OCI-M2 (cell line): Measurements from ENCODE around the gene WIPF2.
A peak's percentile ranks its signal among the peaks of the same experiment; 100 is the strongest.

ENCODE experiments used
- DNase-seq: peaks from one replicate; lab custom pipeline; 2025; ENCODE audit not compliant: unreplicated experiment; lab: John Stamatoyannopoulos, UW

Gene WIPF2

GRCh38 chr17:40244255-40244654 is 25.2 kb downstream of the WIPF2 start:
- DNase-seq = no peak

- no peak for DNase-seq
Measured at GRCh38 chr17:40247926-40248495, 28.9 kb downstream of the WIPF2 start.

- DNase-seq = no peak
Measured at GRCh38 chr17:40248507-40248906, 29.4 kb downstream of the WIPF2 start.

GRCh38 chr17:40251576-40251975 is 32.5 kb downstream of the WIPF2 start:
- no peak for DNase-seq

- no peak for DNase-seq
Measured at GRCh38 chr17:40253565-40253964, 34.5 kb downstream of the WIPF2 start.

- no peak for DNase-seq
Measured at GRCh38 chr17:40259505-40259904, 40.4 kb downstream of the WIPF2 start.

GRCh38 chr17:40260528-40260927 is 41.4 kb downstream of the WIPF2 start:
- DNase-seq = no peak

GRCh38 chr17:40264458-40265185 is 45.5 kb downstream of the WIPF2 start:
- DNase-seq = no peak

GRCh38 chr17:40265337-40265736 is 46.2 kb downstream of the WIPF2 start:
- peak; percentile 7 for DNase-seq

- DNase-seq = no peak
Measured at GRCh38 chr17:40266882-40267281, 47.8 kb downstream of the WIPF2 start.

GRCh38 chr17:40268141-40268712 is 49.1 kb downstream of the WIPF2 start:
- no peak for DNase-seq

- no peak for DNase-seq
Measured at GRCh38 chr17:40278414-40278813, 59.3 kb downstream of the WIPF2 start.

- no peak for DNase-seq
Measured at GRCh38 chr17:40279402-40279801, 60.3 kb downstream of the WIPF2 start.

- no peak for DNase-seq
Measured at GRCh38 chr17:40281663-40282062, 62.6 kb downstream of the WIPF2 start.

GRCh38 chr17:40283662-40284061 is 64.6 kb downstream of the WIPF2 start:
- no peak for DNase-seq

GRCh38 chr17:40284085-40284713 is 65.1 kb downstream of the WIPF2 start:
- DNase-seq = no peak

GRCh38 chr17:40286473-40286872 is 67.4 kb downstream of the WIPF2 start:
- no peak for DNase-seq

- DNase-seq = no peak
Measured at GRCh38 chr17:40287159-40287493, 68.0 kb downstream of the WIPF2 start.

GRCh38 chr17:40287494-40288369 is 68.6 kb downstream of the WIPF2 start, which contains the start of gene CDC6:
Gene CDC6 (plus strand): TSS chr17:40287879. CDS start chr17:40289421, 1,542 bp downstream.
- DNase-seq = peak; percentile 89

GRCh38 chr17:40290629-40291280 is 71.7 kb downstream of the WIPF2 start:
- no peak for DNase-seq

GRCh38 chr17:40291281-40291664 is 72.2 kb downstream of the WIPF2 start:
- no peak for DNase-seq
